Left cardiac atrium (tissue), 2 donors: Measurements from ENCODE around the gene DARS1. TPM values are rescaled to one million over a fixed set of nuclear protein-coding genes. Genes with fewer than 3 reads are reported as not detected.

Experiments used
- total RNA-seq, 2 donors: library from RNA; stranded (reverse); fragmentation: NEBNext Ultra II Directional; extraction: Animal tissue kit (Norgen Biotek cat#: 25700); gene quantifications; one replicate each; pipeline ENCODE4 v1.2.1, GENCODE V29; 2021
- donor health status: DM: no; HTN: yes; CAD: no; lungs with severe emphysema.
- donor health status: DM: yes; HTN: yes; CAD: no.

DARS1 gene
- total RNA-seq, 2 donors from 2014 or later: 56.8 to 71.8 TPM

Other genes with a start within 250 kb of the DARS1 start
- gene UBXN4, start 243.8 kb downstream of the DARS1 start, total RNA-seq: 10 to 100 TPM; 56.6 to 75.8 TPM
- not detected for gene LCT, start 148.4 kb downstream of the DARS1 start, total RNA-seq
- 1 to 10 TPM; 7.7 to 9.2 TPM for gene MCM6, start 109.2 kb downstream of the DARS1 start, total RNA-seq
- gene CXCR4, start 132.5 kb upstream of the DARS1 start, total RNA-seq: 1 to 10 TPM; 4.4 to 7.7 TPM